HepG2 (cell line): ENCODE data around the gene SLC22A31. TPM values are rescaled to one million over a fixed set of nuclear protein-coding genes. Genes with fewer than 3 reads are reported as not detected.
A peak's percentile ranks its signal among the peaks of the same experiment; 100 is the strongest.

ENCODE experiments used
- EP300 ChIP-seq, 3 experiments: sonication (generic) in 1 of 3; formaldehyde crosslinking in 1 of 3; IDR thresholded peaks; 2 replicates each; pipeline versions ENCODE4 v1.5.1 to v1.6.1; 2011 to 2020; ENCODE audit warnings: low read depth in 2 of 3, low read length in 2 of 3, borderline replicate concordance in 1 of 3, improper control_type of control experiment in 1 of 3, mild to moderate bottlenecking in 1 of 3, missing genetic modification reagents in 1 of 3, moderate library complexity in 1 of 3
- ESRRA ChIP-seq: sonication (generic); formaldehyde crosslinking; IDR thresholded peaks from 2 replicates; pipeline ENCODE4 v1.5.1; 2020; ENCODE audit warnings: mild to moderate bottlenecking, low read depth, missing genetic modification reagents
- KMT2B ChIP-seq: IDR thresholded peaks from 2 replicates; pipeline ENCODE4 v1.6.1; 2016; ENCODE audit warnings: missing genetic modification reagents, missing compliant biosample characterization
- PCBP1 ChIP-seq: fragments of 200-400 bp; formaldehyde crosslinking; IDR thresholded peaks from 2 replicates; pipeline ENCODE4 v1.6.1; 2017; ENCODE audit warnings: mild to moderate bottlenecking, low read depth, low read length, borderline replicate concordance
- PCBP2 ChIP-seq: fragments of 200-400 bp; formaldehyde crosslinking; optimal IDR thresholded peaks from 2 replicates; pipeline ENCODE3; 2018; ENCODE audit warnings: low read length, low read depth; ENCODE audit not compliant: poor library complexity, severe bottlenecking
- RORA ChIP-seq: sonication (generic); formaldehyde crosslinking; IDR thresholded peaks from 2 replicates; pipeline ENCODE4 v1.5.0; 2020; ENCODE audit warnings: mild to moderate bottlenecking, missing genetic modification reagents, moderate library complexity
- ZNF225 ChIP-seq: sonication (generic); formaldehyde crosslinking; IDR thresholded peaks from 2 replicates; pipeline ENCODE4 v1.4.0; 2020; ENCODE audit warnings: mild to moderate bottlenecking, missing genetic modification reagents
- ZNF274 ChIP-seq: sonication (generic); formaldehyde crosslinking; IDR thresholded peaks from 2 replicates; pipeline ENCODE4 v1.5.1; 2020; ENCODE audit warnings: mild to moderate bottlenecking, missing genetic modification reagents
- ZNF543 ChIP-seq: sonication (generic); formaldehyde crosslinking; IDR thresholded peaks from 2 replicates; pipeline ENCODE4 v1.4.0; 2020; ENCODE audit warnings: mild to moderate bottlenecking, missing genetic modification reagents
- ZNF724P ChIP-seq: sonication (generic); formaldehyde crosslinking; IDR thresholded peaks from 2 replicates; pipeline ENCODE4 v1.8.0; 2022; ENCODE audit warnings: missing genetic modification reagents, borderline replicate concordance
- ZNF766 ChIP-seq: sonication (generic); formaldehyde crosslinking; IDR thresholded peaks from 2 replicates; pipeline ENCODE4 v1.5.0; 2020; ENCODE audit warnings: missing genetic modification reagents, borderline replicate concordance
- ZSCAN31 ChIP-seq: sonication (generic); formaldehyde crosslinking; IDR thresholded peaks from 2 replicates; pipeline ENCODE4 v1.5.0; 2020; ENCODE audit warnings: low read depth, mild to moderate bottlenecking, missing genetic modification reagents
- polyA plus RNA-seq, 8 experiments: library from polyadenylated mRNA; depleted of rRNA in 3 of 8; stranded (reverse) in 7 of 8; unstranded in 1 of 8; fragments of >200 nt; fragmentation: Illumina TruSeq in 4 of 8; extraction: Trizol in 4 of 8; gene quantifications; 2 replicates each; pipeline versions ENCODE4 v1.2.1 to v1.2.3, GENCODE V29; 2011 to 2016; ENCODE audit warnings: low read depth in 4 of 8, missing spikeins in 1 of 8, mixed read lengths in 1 of 8; ENCODE audit not compliant: insufficient read depth in 1 of 8
- total RNA-seq, 5 experiments: library from RNA; depleted of rRNA; stranded (reverse); fragments of >200 nt; fragmentation: Illumina TruSeq; extraction: Trizol; gene quantifications; 2 replicates each; pipeline ENCODE4 v1.2.3, GENCODE V29; 2016; ENCODE audit warnings: low read depth in 1 of 5
- TF ChIP-seq, protein P1 (sequence below): sonication (generic); formaldehyde crosslinking; conservative IDR thresholded peaks from 2 replicates; pipeline ENCODE4 v1.4.0; 2020; ENCODE audit warnings: mild to moderate bottlenecking, missing genetic modification reagents, moderate library complexity
- TF ChIP-seq, protein P2 (sequence below): sonication (generic); formaldehyde crosslinking; IDR thresholded peaks from 2 replicates; pipeline ENCODE4 v1.4.0; 2020; ENCODE audit warnings: missing genetic modification reagents, mild to moderate bottlenecking, borderline replicate concordance
- TF ChIP-seq, protein P3 (sequence below): sonication (generic); formaldehyde crosslinking; IDR thresholded peaks from 2 replicates; pipeline ENCODE4 v1.4.0; 2020; ENCODE audit warnings: mild to moderate bottlenecking, low read depth, missing genetic modification reagents
- TF ChIP-seq, protein P4 (sequence below): sonication (generic); formaldehyde crosslinking; IDR thresholded peaks from 2 replicates; pipeline ENCODE4 v1.5.0; 2020; ENCODE audit warnings: mild to moderate bottlenecking, missing genetic modification reagents

SLC22A31 gene
- total and polyA plus RNA-seq, 2 of the 13 experiments (the other 11 are each of a cell fraction or from before 2014, with no cell fraction given), result 67.3 to 83.3 TPM

DNA sequence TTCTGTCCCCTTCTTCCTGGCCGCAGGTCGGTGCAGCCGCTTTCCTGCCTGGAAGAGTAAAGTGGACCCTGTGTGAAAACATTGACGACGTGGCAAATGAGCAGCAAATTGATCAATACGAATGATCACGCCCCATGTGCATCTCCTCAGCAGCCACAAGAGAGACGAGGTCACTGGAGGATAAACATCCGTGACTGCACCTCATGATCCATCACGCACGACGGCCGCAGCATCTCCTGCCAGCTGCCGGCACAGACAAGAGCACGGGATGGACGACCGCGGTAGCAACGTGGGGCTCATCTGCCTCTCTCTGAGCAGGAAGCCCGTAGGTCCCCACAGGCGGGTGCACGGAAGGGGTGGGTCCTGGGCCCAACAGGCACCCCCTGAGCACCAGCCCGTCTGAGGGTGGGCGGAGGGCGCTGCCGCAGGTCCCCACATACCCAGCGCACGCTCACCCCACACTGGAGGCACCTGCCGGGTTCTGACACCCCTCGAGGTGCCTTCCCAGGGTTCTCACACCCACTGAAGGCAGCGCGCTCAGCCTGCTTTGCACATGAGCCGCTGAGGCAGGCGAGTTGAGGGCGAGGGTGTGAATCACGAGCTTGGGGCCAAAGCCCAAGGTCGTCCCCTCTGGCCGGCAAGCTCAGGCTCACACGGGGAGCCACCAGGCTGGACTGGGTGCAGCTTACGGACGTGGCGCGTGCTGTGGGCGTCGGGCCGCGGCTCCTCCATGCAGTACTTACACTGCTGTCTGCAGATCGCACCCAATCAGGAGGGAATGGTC, 41.1 kb downstream of the SLC22A31 start (continued):
- TF ChIP-seq, protein P1, sequence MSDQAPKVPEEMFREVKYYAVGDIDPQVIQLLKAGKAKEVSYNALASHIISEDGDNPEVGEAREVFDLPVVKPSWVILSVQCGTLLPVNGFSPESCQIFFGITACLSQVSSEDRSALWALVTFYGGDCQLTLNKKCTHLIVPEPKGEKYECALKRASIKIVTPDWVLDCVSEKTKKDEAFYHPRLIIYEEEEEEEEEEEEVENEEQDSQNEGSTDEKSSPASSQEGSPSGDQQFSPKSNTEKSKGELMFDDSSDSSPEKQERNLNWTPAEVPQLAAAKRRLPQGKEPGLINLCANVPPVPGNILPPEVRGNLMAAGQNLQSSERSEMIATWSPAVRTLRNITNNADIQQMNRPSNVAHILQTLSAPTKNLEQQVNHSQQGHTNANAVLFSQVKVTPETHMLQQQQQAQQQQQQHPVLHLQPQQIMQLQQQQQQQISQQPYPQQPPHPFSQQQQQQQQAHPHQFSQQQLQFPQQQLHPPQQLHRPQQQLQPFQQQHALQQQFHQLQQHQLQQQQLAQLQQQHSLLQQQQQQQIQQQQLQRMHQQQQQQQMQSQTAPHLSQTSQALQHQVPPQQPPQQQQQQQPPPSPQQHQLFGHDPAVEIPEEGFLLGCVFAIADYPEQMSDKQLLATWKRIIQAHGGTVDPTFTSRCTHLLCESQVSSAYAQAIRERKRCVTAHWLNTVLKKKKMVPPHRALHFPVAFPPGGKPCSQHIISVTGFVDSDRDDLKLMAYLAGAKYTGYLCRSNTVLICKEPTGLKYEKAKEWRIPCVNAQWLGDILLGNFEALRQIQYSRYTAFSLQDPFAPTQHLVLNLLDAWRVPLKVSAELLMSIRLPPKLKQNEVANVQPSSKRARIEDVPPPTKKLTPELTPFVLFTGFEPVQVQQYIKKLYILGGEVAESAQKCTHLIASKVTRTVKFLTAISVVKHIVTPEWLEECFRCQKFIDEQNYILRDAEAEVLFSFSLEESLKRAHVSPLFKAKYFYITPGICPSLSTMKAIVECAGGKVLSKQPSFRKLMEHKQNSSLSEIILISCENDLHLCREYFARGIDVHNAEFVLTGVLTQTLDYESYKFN (CRISPR knock-in tag), result peak; percentile 81
- TF ChIP-seq ESRRA (CRISPR knock-in tag) (peak; percentile 97), ZNF543 (CRISPR knock-in tag) (peak; percentile 62), RORA (CRISPR knock-in tag) (no peak), PCBP2 (no peak), KMT2B (CRISPR knock-in tag) (peak; percentile 69; the same call in 1 of the 2 replicates), ZNF766 (CRISPR knock-in tag) (peak; percentile 93; the same call in 1 of the 2 replicates), PCBP1 (no peak), ZNF225 (CRISPR knock-in tag) (no peak; the same call in none of the 2 replicates), ZSCAN31 (CRISPR knock-in tag) (no peak), ZNF274 (peak; percentile 98), ZNF724P (CRISPR knock-in tag) (peak; percentile 90; the same call in 1 of the 2 replicates), EP300 (IDR thresholded peaks at IDR 0.05; ENCODE audit: low read depth in 2 of 2, low read length in 2 of 2) (no peak; a peak in 1 of 4 replicates), EP300 (CRISPR knock-in tag; IDR thresholded peaks at IDR 0.05; ENCODE audit: borderline replicate concordance) (0 out of 2 replicates have a peak, but pooled peaks have one; percentile 53)
- TF ChIP-seq, protein P2, sequence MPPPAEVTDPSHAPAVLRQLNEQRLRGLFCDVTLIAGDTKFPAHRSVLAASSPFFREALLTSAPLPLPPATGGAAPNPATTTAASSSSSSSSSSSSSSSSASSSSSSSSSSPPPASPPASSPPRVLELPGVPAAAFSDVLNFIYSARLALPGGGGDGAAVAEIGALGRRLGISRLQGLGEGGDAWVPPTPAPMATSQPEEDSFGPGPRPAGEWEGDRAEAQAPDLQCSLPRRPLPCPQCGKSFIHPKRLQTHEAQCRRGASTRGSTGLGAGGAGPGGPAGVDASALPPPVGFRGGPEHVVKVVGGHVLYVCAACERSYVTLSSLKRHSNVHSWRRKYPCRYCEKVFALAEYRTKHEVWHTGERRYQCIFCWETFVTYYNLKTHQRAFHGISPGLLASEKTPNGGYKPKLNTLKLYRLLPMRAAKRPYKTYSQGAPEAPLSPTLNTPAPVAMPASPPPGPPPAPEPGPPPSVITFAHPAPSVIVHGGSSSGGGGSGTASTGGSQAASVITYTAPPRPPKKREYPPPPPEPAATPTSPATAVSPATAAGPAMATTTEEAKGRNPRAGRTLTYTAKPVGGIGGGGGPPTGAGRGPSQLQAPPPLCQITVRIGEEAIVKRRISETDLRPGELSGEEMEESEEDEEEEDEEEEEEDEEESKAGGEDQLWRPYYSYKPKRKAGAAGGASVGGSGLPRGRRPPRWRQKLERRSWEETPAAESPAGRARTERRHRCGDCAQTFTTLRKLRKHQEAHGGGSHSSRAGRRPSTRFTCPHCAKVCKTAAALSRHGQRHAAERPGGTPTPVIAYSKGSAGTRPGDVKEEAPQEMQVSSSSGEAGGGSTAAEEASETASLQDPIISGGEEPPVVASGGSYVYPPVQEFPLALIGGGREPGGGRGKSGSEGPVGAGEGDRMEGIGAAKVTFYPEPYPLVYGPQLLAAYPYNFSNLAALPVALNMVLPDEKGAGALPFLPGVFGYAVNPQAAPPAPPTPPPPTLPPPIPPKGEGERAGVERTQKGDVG (CRISPR knock-in tag), result peak; percentile 52; the same call in 1 of the 2 replicates
- TF ChIP-seq, protein P3, sequence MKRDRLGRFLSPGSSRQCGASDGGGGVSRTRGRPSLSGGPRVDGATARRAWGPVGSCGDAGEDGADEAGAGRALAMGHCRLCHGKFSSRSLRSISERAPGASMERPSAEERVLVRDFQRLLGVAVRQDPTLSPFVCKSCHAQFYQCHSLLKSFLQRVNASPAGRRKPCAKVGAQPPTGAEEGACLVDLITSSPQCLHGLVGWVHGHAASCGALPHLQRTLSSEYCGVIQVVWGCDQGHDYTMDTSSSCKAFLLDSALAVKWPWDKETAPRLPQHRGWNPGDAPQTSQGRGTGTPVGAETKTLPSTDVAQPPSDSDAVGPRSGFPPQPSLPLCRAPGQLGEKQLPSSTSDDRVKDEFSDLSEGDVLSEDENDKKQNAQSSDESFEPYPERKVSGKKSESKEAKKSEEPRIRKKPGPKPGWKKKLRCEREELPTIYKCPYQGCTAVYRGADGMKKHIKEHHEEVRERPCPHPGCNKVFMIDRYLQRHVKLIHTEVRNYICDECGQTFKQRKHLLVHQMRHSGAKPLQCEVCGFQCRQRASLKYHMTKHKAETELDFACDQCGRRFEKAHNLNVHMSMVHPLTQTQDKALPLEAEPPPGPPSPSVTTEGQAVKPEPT, result peak; percentile 89
- TF ChIP-seq, protein P4, sequence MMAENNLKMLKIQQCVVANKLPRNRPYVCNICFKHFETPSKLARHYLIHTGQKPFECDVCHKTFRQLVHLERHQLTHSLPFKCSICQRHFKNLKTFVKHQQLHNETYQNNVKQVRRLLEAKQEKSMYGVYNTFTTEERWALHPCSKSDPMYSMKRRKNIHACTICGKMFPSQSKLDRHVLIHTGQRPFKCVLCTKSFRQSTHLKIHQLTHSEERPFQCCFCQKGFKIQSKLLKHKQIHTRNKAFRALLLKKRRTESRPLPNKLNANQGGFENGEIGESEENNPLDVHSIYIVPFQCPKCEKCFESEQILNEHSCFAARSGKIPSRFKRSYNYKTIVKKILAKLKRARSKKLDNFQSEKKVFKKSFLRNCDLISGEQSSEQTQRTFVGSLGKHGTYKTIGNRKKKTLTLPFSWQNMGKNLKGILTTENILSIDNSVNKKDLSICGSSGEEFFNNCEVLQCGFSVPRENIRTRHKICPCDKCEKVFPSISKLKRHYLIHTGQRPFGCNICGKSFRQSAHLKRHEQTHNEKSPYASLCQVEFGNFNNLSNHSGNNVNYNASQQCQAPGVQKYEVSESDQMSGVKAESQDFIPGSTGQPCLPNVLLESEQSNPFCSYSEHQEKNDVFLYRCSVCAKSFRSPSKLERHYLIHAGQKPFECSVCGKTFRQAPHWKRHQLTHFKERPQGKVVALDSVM (CRISPR knock-in tag), result no peak
